ENCODE measurements around the gene TRIML2. TPM values are rescaled to one million over a fixed set of nuclear protein-coding genes. Genes with fewer than 3 reads are reported as not detected.

The TRIML2 gene
- polyA plus RNA-seq, 1 donor (not counting 4 experiments of a cell fraction or from before 2014, with no cell fraction given): 46.9 TPM

GRCh38 chr4:188043154-188043553, 66.2 kb downstream of the TRIML2 start:
- FAIRE-seq (no peak), DNase-seq (ENCODE audit: low read depth, low spot score) (no peak)
- Histone ChIP-seq H3K9ac (ENCODE audit: control insufficient read depth, extremely low read depth, insufficient read depth, low read length) (no peak overlapping the region), H3K4me3 (ENCODE audit: control insufficient read depth in 2 of 3, extremely low read depth in 1 of 3, insufficient read depth in 2 of 3, low read depth in 1 of 3, low read length in 3 of 3) (no peak overlapping the region), H3K9me3 (ENCODE audit: control insufficient read depth, low read depth, low read length) (no peaks in the 10 kb centered on the region), H3K27ac (ENCODE audit: control insufficient read depth, insufficient read depth, low read length) (no peak overlapping the region), H3K4me2 (ENCODE audit: control insufficient read depth, extremely low read depth, insufficient read depth, low read depth, low read length) (no peak overlapping the region), H2AFZ (ENCODE audit: control insufficient read depth, low read length) (no peak overlapping the region), H3K79me2 (ENCODE audit: control insufficient read depth, insufficient read depth, low read length) (no peaks in the 10 kb centered on the region), H3K4me1 (ENCODE audit: control insufficient read depth, extremely low read depth, insufficient read depth, low read length) (no peaks in the 10 kb centered on the region), H3K27me3 (ENCODE audit: control insufficient read depth, extremely low read depth, insufficient read depth, low read length) (no peaks in the 10 kb centered on the region), H3K36me3 (ENCODE audit: control insufficient read depth in 2 of 2, extremely low read depth in 1 of 2, insufficient read depth in 2 of 2, low read length in 2 of 2) (no peaks in the 10 kb centered on the region), H4K20me1 (ENCODE audit: control insufficient read depth, extremely low read depth, insufficient read depth, low read length) (no peaks in the 10 kb centered on the region), H3K9me1 (ENCODE audit: control insufficient read depth, extremely low read depth, insufficient read depth, low read length) (no peaks in the 10 kb centered on the region)
- dilution Hi-C loops (cut with MboI; ENCODE audit: extremely low pct_ligation_motif_present, low sequenced_read_pairs): no loop called here
- no peak for TF ChIP-seq CTCF (optimal IDR thresholded peaks at IDR 0.05 in 1 of 3, IDR thresholded peaks at IDR 0.05 in 1 of 3, conservative IDR thresholded peaks at IDR 0.05 in 1 of 3; ENCODE audit: extremely low read depth in 1 of 3, insufficient read depth in 2 of 3, low read length in 3 of 3)
- no peak for TF ChIP-seq EZH2 (IDR thresholded peaks at IDR 0.05; ENCODE audit: low read length)

- no peak for DNase-seq (ENCODE audit: low read depth, low spot score)
- H3K79me2 ChIP-seq (ENCODE audit: control insufficient read depth, insufficient read depth, low read length): no peaks in the 10 kb centered on the region
- H3K36me3 ChIP-seq (ENCODE audit: control insufficient read depth in 2 of 2, extremely low read depth in 1 of 2, insufficient read depth in 2 of 2, low read length in 2 of 2): no peaks in the 10 kb centered on the region
- no peak overlapping the region for H3K9ac ChIP-seq (ENCODE audit: control insufficient read depth, extremely low read depth, insufficient read depth, low read length)
- no peaks in the 10 kb centered on the region for H3K4me1 ChIP-seq (ENCODE audit: control insufficient read depth, extremely low read depth, insufficient read depth, low read length)
- no peaks in the 10 kb centered on the region for H3K27me3 ChIP-seq (ENCODE audit: control insufficient read depth, extremely low read depth, insufficient read depth, low read length)
- no peaks in the 10 kb centered on the region for H3K9me1 ChIP-seq (ENCODE audit: control insufficient read depth, extremely low read depth, insufficient read depth, low read length)
- no peak overlapping the region for H3K27ac ChIP-seq (ENCODE audit: control insufficient read depth, insufficient read depth, low read length)
- no peak overlapping the region for H3K4me2 ChIP-seq (ENCODE audit: control insufficient read depth, extremely low read depth, insufficient read depth, low read depth, low read length)
- no peak for FAIRE-seq
- dilution Hi-C loops (cut with MboI; ENCODE audit: extremely low pct_ligation_motif_present, low sequenced_read_pairs): no loop called here
- no peak overlapping the region for H3K4me3 ChIP-seq (ENCODE audit: control insufficient read depth in 2 of 3, extremely low read depth in 1 of 3, insufficient read depth in 2 of 3, low read depth in 1 of 3, low read length in 3 of 3)
- H4K20me1 ChIP-seq (ENCODE audit: control insufficient read depth, extremely low read depth, insufficient read depth, low read length): no peaks in the 10 kb centered on the region
- no peaks in the 10 kb centered on the region for H3K9me3 ChIP-seq (ENCODE audit: control insufficient read depth, low read depth, low read length)
- TF ChIP-seq EZH2 (IDR thresholded peaks at IDR 0.05; ENCODE audit: low read length) (no peak), CTCF (optimal IDR thresholded peaks at IDR 0.05 in 1 of 3, IDR thresholded peaks at IDR 0.05 in 1 of 3, conservative IDR thresholded peaks at IDR 0.05 in 1 of 3; ENCODE audit: extremely low read depth in 1 of 3, insufficient read depth in 2 of 3, low read length in 3 of 3) (no peak)
- no peak overlapping the region for H2AFZ ChIP-seq (ENCODE audit: control insufficient read depth, low read length)
These were observed 67.2 kb downstream of the TRIML2 start for GRCh38 chr4:188042191-188042590.

Data from keratinocyte (primary cell).